COLO668 (cell line): Measurements from ENCODE around the gene PRKCZ.

Experiments used
- DNase-seq: peaks from one replicate; lab custom pipeline; 2025; ENCODE audit not compliant: unreplicated experiment; lab: John Stamatoyannopoulos, UW

The PRKCZ gene

DNA sequence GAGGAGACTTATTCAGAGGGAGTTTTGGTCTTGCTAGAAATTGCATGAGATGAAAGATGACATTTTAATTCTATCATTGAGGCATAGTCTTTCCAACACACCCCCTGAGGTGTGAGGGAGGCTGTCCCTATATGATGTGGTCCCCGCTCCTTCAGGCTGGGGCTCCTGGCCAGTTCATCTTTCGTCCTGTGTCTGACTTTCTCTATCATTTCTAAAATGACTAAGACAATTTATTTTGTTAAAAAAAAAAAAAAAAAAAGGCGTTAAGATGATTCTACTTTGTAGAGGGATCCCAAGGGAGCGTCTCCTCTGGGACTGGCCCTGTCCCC lies 50.5 kb downstream of the PRKCZ start:
- DNase-seq: no peak

DNA sequence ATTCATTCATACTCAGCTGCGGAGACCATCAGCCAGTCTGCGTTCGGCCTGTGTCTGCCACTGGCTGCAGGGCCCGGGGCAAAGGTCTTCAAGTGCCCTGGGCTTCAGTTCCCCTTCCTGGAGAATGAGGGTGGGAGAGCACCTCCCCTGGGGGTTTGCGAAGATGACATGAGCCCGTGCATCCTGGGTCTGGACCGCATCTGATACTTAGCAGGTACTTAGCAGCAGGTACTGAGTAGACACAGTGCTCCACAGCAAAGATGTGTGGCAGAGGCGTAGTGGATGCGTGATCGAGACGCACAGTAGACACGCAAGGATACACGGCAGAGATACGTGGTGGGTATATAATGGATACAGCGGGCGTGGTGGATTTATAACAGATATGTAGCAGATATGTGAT lies 51.3 kb downstream of the PRKCZ start:
- no peak for DNase-seq

DNA sequence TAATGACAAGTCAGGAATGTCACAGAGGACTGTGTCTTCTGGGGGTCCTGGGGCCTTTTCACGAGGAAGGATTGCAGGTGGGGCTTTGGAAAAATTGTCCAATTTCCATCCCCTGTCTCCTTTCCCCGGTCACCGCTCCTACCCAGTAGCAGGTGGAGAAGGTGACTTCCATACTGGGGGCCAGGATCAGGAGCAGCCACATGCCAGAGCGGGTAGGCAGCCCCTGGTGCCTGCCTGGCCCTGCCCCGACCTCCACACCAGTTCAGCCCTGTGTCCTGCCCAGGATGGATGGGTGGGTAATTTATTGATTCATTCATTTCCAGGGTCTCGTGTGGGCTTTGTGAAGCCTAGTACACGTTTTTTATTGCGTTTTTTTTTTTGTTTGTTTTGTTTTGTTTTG lies 51.7 kb downstream of the PRKCZ start:
- DNase-seq: no peak

DNA sequence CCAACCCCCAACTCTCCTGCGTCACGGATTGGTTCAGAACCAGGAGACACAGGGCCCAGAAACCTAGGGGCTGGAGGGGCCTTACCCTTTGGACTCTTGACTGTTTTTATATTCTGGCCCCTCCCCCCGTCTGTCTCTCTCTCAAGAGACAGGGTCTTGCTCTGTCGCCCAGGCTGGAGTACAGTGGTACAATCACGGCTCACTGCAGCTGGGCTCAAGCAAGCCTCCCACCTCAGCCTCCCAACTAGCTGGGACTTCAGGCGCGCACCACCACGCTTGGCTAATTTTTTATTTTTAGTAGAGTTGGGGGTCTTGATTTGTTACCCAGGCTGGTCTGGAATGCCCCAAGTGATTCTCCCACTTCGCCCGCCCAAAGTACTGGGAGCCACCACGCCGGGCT lies 52.5 kb downstream of the PRKCZ start:
- DNase-seq: no peak

DNA sequence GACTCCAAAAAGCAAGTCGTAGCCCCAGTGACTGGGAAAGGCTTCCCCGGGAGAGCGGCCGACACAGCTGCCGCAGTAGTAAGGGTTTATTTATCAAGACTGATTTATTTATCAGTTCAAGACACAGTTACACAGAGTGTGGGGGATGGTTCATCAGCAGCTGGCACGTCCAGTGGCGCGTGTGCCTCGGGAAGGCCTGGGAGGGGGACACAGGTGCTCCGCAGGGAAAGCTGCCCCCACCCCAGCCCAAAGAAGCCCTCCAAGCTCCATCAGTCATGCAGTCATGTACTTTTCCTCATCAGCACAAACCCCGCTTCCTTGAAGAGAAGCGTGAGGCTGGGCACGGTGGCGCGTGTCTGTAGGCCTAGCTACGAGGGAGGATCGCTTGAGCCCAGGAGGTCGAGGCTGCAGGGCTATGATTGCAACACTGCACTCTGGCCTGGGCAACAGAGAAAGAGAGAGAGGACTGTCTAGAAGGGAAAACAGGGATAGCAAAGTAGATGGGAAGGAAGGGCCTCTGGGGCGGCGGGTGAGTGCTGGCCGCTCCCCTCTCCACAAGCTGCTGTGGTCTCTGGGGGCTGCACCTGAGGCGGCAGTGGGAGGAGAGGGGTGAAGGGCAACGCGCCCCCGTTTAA lies 53.2 kb downstream of the PRKCZ start:
- no peak for DNase-seq

DNA sequence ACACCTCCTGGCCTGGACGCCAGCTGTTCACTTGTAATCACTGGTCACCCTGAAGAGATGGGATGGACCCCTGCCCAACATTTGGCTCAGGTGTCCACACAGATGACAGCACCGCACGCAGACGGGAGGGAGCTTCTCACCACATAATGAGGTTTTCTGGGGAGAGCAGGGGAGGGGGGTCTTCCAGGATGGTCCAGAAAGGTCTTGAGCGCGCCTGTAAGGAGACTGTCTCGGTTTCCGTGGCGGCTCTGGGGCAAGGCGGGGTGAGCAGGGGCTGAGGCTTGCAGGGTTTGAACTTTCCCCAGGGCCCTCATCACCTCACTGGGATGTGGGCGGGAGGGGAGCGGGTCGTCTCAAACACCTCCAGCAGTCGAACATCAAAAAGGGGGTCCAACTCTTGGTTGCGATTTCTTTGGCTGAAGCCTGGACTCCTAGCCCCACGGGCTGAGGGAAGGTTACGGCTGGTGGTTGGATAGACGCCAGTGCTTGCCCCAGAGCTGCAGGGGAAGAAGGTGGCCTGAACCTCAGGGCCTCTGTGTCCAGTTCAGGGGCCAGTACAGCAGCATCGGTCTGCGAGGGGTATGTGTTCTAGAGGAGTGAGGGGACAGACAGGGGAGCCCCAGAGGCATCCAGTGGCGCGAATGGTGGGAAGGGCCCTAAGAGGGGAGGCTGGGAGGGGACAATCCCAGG lies 53.8 kb downstream of the PRKCZ start:
- DNase-seq: no peak

DNA sequence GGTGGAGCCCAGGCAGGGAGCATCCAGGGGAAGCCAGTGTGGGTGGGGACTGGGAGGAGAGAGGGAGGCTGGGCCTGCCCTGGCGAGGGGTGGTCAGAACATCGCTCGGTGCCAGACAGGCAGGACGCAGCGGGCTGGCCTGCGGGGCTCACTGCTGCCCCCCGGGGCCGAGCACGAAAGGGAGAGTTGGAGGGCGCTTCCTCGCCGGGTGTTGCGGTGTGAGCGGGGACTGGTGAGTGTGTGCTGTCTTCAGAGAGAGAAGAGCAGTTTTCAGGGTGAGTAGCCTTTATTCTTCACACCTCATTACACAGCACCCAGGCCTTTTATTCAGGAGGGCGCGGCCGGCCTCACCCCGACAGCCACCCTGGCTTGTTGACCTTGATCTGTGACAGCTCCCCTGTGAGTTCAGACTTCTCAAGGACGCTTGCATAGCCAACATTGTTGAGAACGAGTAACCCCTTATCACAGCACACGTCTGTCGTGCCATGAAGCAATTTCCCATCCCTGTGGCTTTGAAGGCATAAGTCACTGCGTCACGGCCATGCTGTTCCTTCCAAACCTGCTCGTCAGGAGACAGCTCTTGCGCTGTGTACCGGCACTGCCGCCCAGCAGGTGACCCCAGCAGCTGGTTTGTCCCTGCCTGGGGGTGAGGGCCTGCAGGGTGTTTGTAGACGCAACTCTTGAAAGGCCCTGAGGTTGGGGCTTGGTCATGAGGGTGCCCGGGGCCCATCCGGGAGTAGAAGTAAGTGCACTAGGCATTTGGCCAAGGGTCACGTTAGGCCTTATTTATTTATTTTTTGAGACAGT lies 54.6 kb downstream of the PRKCZ start:
- peak; percentile 84 for DNase-seq

DNA sequence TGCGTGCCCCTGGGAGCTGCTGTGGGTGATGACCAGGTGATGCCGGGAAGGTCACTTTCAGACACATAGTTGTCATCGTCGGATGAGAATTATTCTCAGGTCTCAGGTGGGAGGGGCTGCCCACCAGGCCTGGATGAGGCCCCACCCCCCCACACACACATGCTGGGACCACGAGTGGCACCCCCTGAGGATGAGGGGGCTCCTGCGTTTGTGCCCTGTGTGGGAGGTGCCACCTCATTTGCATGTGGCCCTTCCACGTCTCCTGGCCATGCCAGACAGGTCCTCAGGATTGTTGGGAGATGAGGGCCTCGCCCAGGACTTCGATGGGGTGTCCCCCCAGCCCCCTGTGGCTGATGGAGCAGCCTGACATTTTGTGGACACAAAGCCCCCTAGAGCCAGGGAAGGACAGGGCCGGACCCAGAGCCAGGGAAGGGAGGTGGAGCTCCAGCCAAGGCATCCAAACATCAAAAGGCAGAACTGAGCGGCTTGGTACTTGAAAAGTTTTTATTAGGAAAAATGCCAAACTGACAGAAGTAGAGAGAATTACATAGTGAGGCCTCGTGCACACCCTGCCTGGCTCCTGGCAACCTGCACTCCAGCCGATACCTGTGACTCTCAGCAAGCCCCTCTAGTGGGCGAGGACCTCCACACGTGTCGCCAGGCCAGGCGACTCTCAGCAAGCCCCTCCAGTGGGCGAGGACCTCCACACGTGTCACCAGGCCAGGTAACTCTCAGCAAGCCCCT lies 55.7 kb downstream of the PRKCZ start:
- DNase-seq: no peak

DNA sequence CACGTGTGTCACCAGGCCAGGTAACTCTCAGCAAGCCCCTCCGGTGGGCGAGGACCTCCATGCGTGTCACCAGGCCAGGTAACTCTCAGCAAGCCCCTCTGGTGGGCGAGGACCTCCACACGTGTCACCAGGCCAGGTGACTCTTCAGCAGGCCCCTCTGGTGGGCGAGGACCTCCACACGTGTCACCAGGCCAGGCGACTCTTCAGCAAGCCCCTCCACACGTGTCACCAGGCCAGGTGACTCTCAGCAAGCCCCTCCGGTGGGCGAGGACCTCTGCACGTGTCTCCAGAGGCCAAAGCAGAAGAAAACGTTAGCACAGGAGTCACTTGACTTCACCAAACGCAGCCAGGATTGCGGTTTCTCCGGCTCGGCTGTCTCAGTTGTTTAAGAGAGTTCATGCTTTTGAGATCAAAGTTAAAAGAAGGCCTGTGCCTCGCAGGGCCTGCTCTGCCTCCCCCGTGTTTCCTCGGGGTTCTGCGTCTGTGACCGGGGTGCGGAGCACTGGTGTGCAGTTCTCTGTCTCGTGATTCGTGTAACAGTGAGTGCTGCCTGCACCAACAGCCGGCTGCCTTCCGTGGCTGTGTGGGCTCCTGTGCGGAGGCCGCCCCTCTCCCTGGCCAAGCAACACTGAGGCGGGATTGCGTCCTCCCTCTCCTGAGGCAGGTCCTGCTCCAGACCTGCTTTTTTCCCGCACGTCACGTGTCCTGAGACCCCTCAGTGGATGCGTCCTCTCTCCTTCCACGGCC lies 56.6 kb downstream of the PRKCZ start:
- no peak for DNase-seq

DNA sequence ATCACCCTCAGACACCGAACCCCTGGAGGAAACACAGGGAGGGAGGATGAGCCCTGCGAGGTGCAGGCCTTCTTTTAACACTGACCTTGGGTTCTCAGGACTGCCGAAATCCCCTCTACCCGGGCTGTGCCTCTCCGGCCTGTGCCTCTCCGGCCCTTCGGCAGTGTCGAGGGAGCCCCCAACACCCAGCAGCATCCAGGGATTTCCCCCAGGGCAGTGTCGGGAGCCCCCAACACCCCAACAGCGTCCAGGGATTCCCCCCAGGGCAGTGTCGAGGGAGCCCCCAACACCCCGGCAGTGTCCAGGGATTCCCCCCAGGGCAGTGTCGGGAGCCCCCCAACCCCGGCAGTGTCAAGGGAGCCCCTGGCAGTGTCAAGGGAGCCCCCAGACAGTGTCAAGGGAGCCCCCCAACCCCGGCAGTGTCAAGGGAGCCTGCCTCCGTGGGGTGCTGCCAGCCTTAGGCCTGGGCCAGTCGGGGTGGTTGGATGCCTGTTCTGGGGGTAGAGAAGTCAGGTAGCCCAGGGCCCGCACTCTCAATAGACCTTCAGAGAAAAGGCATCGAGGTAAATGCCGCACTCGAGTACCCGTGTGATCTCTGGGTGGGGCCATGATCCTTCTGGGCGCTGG lies 57.5 kb downstream of the PRKCZ start:
- no peak for DNase-seq

DNA sequence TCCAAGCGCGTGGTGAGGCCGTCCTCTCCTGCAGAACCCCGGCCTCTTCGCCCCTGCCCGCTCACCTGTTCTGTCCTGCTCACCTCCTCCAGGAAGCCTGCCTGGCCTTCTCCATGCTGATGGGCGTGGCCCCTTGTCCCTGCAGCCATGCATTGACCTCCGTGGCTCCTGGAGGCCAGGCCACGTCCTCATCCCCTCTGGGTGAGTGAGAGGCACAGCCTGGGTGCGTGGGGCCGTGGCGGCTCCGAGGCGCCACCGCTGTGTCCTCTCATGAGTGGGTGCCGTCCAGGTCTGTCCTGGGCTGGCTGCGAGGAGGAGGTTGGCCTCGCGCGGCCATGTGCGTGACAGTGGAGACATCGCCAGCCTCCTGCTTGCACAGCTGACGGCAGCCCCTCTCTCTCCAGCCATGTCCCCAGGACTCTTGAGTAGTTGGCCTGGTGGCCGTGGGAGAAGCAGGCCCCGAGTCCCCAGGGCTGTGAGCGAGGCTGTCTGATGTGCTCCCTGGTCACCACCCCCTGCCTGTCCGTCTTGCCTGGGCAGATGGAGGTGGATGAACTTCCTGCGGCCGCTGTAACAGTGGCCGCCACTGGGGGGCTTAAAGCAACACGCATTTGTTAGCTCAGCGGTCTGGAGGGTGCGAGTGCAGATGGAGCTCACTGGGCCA lies 58.1 kb downstream of the PRKCZ start:
- peak; percentile 47 for DNase-seq

DNA sequence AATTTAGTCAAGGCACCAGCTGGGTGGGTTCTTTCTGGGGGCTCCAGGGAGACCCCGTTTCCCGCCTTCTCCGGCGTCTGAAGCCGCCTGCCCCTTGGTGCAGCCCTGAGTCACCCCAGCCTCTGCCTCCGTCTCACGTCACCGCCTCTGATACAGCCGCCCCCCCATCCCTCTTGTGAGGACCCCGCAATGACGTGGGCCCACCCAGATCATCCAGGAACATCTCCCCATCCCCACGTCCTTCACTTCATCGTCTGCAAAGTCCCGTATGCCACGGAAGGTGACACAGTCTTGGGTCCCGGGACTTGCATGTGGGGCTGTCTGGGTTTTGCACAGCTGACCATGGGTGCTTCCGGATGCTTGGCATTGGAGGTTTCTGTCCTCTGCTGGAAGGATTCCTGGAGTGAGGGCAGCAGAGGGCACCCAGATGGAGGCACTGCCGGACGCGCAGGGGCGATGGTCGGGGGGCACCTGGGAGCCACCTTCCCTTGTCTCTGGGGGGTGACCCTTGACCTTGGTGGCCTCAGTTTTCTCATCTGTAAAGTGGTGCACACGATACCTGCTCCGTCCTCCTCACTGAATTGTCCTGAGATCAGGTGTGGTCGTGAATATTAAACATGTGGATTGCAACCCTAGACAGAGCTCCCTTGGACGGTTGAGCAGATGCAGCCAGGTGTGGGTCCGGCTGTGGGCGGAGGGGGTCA lies 58.8 kb downstream of the PRKCZ start:
- no peak for DNase-seq

DNA sequence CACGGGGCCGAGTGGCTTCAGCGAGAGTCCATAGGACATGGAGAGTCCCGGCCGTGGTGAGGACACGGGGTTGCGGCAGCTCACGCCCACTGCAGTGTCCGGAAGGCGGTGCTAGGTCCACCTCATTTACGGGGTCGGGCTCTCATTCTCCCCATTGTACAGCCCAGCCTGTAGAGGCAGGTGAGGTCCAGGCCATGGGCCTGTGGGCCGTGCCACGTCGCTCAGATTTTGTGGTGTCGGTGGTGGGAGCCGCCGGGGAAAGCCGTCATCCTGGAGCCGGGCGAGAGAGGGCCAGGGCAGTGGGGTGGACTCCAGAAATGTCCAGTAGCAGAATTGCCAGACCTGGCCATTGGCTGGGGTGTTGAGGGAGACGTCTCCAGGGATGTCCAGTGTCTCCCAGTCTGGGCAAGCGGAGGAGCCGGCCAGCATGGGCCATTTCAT lies 59.4 kb downstream of the PRKCZ start:
- DNase-seq: no peak

DNA sequence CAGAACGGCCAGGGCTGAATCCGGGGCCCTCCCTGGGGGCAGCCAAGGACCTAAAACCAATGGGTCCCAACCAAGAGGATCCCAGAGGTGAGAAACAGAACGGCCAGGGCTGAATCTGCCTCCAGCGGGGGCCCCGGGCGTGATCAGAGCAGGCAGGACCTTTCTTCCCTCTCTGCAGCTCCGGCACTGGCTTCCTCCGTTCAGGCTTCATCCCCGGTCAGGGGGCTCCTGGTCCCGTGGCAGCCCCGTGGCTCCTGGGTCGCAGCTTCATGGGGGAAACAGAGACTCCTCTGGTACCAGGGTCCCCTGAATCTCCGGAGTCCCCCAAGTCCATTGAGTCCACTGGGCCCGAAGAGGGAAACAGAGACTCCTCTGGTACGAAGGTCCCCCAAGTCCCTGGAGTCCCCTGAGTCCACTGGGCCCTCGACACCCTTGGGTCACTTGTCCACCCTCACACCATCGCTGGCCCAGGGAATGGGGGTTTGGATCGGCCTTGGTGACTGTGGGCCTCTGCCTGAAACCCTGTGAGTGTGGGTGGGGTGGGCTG lies 60.1 kb downstream of the PRKCZ start:
- DNase-seq: no peak

DNA sequence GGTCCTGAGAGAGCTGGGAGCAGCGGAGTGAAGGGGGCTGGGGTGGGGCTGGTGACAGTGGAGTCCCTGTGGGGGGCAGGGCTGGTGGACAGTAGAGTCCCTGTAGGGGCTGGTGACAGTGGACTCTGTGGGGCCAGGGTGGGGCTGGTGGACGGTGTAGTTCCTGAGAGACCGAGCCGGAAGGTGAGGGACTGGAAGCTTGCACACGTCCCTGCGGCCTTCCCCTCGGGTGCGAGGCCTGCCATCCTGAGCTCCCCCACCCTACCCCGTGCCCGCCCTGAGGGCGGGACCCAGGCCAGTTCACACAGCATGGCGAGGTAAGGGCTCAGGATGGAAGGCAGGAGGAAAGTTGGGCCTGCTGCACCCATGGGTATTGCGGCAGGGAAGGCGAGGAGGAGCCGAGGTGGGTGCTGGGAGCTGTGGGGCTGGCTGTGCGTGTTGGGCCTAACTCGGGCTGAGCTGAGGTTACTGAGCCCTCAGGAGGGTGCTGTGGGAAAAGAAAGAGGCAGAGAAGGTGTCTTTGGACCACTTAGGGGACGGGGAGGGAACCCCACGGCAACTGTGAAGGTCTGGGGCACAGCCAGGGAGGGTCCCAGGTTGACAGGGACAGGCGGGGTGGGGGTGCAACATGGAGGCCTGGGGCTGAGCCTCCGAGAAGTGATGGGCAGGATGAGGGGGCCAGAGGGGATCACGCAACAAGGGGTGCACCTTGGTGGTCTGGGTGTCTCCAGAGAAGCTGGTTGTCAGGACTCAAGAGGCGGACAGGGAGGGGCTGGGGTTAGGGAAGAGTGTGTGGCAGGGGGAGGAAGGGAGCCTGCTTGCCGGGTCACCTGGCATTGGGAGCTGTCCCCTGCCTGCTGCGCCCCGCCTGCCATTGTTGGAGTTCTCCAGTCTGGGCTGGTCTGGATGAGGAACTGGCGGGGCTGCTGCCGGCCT lies 60.8 kb downstream of the PRKCZ start:
- DNase-seq: no peak

DNA sequence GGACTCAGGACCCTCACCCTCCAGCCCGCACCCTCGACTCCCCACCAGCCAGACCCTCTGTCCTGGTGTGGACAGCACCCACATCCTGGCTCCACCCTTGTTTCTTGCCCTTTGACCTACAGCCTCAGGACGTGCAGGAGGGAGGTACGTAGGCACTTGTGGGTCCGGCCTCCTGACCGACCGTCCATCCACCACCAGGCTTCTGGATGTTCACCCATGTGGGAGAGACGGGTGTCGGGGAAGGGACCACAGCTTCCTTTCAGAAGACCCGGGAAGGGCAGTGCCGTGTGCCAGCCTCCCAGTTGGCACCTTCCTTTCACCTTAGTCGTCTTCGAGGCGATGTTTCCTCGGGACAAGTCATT lies 61.4 kb downstream of the PRKCZ start:
- no peak for DNase-seq

DNA sequence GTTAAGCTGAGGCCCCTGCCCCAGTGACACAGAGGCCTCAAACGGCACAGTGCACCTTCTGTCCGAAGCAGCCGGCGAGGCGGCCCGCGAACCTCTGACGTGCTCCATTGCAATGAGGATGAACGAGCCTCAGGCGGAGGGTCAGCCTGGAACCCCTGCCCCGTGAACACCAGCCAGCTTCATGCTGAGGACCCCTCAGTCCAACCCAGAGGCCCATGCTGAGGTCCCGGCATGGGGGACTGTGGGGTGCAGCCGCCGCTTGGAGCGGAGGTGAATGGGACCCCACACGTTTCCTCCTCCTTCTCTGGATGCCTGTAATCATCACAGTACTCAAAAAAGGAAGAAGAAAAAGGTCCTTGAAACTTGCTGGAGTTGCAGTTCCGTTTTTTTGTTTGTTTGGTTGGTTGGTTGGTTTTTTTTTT lies 62.1 kb downstream of the PRKCZ start:
- no peak for DNase-seq

DNA sequence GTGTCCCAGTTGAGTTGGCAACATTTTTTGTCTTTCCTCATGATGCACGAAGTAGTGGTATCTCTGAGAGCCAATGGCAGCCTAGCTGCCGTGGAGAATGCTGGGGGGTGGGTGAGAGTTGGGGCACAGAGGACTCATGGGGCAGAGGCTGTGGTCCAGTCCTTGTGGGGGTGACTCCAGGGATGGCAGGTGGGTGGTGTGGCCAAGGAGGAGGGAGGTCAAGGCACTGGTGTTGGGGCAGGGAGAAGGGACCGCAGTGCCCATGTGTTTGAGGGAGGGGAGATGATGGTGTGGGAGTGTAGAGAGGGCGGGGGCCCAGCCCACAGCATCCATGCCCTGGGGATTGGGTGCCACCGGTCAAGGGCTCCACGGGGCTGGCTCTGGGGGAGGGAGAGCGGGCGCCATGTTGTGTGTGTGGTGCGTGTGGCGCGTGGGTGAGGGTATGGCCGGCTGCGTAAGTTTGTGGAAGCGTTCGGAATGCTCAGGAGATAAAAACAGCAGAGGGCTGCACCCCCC lies 63.5 kb downstream of the PRKCZ start:
- no peak for DNase-seq
